Adrenal gland (tissue), 5 donors: ENCODE data around the gene TSPAN16.

Experiments
- POLR2A ChIP-seq, 2 donors: fragments of 450-650 bp; IDR thresholded peaks; one replicate each; pipeline ENCODE4 v1.6.1; 2017; ENCODE audit warnings: antibody characterized with exemption in 2 of 2, mild to moderate bottlenecking in 2 of 2, moderate library complexity in 1 of 2
- TF ChIP-seq, protein P1 (sequence below), 6 experiments: fragments of 450-650 bp in 4 of 6; fragments of 200-600 bp in 2 of 6; sonication (generic) in 1 of 6; IDR thresholded peaks; 1 replicate in 5 of 6; 2 replicates in 1 of 6; pipeline versions ENCODE4 v1.5.1 to v1.8.0; 2016 to 2021; ENCODE audit warnings: antibody characterized with exemption in 6 of 6, mild to moderate bottlenecking in 2 of 6, moderate library complexity in 1 of 6
- donor health status: DM: no; HTN: no; CAD: no.

GRCh38 chr19:11359421-11359820 is 63.5 kb downstream of the TSPAN16 start:
- TF ChIP-seq, protein P1, sequence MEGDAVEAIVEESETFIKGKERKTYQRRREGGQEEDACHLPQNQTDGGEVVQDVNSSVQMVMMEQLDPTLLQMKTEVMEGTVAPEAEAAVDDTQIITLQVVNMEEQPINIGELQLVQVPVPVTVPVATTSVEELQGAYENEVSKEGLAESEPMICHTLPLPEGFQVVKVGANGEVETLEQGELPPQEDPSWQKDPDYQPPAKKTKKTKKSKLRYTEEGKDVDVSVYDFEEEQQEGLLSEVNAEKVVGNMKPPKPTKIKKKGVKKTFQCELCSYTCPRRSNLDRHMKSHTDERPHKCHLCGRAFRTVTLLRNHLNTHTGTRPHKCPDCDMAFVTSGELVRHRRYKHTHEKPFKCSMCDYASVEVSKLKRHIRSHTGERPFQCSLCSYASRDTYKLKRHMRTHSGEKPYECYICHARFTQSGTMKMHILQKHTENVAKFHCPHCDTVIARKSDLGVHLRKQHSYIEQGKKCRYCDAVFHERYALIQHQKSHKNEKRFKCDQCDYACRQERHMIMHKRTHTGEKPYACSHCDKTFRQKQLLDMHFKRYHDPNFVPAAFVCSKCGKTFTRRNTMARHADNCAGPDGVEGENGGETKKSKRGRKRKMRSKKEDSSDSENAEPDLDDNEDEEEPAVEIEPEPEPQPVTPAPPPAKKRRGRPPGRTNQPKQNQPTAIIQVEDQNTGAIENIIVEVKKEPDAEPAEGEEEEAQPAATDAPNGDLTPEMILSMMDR (IDR thresholded peaks at IDR 0.05) = no peak
- TF ChIP-seq POLR2A (IDR thresholded peaks at IDR 0.05) = no peak
